HL-60/S4 treated with retinoic acid at 250 ng/mL for 4 days and 3 days (cell line): ENCODE results near the gene PRKD2.
"Not testable (repeated sequence)": the region's sequence is repeated elsewhere in the genome, so short reads cannot be mapped to it uniquely, and the experiment has no call there.

Experiments used
- in situ Hi-C: fragments of 300-500 bp; cut with MboI; formaldehyde crosslinking; loops from 2 replicates; pipeline ENCODE4 v1.7.0; 2022; ENCODE audit warnings: low sequenced_read_pairs

Gene PRKD2

DNA sequence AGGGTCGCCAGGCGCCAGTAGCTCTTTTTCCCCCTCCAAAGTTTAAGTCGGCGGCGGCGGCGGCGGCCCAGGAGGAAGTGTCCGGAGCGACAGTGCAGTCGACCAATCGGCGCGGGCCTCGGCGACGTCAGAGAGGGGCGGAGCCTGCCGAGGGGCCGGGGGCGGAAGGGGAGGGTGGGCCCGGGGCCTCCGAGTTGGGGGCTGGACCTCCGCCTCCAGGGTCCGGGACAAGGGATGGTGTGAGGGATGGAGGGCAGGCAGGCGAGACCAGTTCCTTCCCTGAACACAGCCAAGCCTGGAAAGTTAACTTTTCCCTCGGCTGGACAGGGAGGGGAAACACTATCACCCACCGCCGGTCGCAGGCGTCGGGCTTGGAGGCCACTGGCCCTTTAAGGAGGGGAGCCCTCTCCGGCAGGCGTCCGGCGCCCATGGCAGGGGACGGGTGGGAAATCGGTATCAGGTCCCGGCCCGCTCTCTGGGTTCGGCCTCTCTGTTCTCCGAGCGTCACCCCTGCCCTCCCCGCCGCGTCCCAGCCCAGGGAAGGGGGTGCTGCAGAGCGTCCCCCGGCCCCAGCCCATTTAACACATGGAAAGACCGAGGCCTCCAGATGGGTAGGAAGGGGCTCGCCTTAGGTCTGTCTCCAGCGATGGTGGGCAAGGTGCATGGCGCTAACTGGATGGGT lies at the start of gene PRKD2:
Gene PRKD2 (minus strand): TSS at position 81 of the 682 bp plus-strand sequence. CDS start 744 bp downstream, outside the sequence.
- in situ Hi-C loops, result no loop called here

DNA sequence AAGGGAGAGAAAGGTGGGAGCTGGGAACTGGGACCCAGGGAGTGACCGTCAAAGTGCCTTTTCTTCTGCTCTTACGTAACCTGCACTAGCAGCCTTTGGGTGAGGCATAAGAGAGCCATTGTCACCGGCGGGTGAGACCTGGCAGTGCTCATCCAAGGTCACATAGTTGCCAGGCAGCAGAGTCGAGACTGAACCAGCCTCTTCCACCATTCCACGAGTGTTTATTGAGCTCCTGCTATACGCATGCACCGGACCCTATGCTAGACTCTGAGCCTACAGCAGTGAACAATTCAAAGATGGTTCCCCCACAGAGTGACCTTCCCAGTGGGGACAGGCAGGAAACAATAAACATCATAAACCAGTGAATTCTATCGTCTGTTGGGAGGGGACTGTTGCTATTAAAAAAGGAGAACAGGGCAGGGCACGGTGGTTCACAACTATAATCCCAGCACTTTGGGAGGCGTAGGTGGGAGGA lies 47.9 kb upstream of the PRKD2 start:
- in situ Hi-C loops, result no loop called here

DNA sequence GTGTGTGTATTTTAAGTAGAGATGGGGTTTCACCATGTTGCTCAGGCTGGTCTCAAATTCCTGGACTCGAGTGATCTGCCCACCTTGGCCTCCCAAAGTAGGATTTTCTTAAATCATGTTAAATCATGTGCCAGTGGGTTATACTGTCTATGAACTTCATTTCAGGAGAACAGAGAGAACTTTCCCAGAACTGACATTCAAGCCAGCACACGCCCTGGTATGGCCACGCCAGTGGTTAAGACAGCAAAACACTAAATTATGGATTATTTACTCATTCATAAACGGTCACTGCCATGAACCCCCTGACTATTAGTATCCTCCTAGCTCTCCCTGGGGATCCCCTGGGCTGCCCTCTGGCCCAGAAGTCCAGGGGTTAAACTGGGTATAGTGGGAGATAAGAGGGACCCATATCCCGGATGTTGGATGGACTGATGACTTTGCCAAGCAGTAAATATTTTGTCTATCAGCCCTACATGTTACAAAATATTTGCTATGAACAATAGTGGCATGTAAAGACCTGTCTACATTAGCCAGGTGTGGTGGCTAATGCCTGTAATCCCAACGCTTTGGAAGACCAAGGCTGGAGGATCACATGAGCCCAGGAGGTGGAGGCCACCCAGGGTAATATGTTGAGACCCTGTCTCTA lies 45.5 kb upstream of the PRKD2 start:
- in situ Hi-C loops, result no loop called here

DNA sequence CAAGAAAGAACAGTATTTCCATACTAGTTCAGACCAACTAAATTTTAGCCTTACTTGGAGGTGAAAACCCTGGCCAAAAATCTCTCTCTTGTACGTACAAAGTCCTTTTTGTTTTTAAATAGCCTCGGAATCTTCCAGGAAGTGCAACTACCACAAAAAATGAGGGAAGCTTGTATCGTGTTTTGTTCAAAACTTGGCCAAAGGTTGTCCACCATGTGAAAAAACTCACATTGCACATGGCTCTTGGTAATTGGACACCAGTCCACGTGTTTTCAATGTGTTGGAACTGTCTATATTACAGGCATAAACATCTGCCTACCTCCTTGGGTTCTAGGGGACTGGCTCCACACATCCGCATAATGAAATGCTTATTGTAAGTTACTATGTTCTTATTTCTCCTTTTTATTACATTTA lies 44.5 kb upstream of the PRKD2 start:
- in situ Hi-C loops, result no loop called here

DNA sequence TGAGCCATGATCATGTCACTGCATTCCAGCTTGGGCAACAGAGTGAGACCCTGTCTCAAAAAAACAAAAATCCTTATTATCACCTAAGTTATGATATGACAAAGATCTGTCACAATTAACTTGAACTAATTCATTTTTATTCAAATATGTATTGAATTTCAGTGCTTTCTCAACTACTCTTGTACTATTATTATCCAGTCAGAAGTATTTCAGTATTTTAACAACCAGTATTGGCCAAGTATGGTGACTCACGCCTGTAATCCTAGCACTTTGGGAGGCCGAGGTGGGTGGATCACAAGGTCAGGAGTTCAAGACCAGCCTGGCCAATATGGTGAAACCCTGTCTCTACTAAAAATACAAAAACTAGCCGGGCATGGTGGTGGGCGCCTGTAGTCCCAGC lies 44.0 kb upstream of the PRKD2 start:
- in situ Hi-C loops, result not testable (repeated sequence)

DNA sequence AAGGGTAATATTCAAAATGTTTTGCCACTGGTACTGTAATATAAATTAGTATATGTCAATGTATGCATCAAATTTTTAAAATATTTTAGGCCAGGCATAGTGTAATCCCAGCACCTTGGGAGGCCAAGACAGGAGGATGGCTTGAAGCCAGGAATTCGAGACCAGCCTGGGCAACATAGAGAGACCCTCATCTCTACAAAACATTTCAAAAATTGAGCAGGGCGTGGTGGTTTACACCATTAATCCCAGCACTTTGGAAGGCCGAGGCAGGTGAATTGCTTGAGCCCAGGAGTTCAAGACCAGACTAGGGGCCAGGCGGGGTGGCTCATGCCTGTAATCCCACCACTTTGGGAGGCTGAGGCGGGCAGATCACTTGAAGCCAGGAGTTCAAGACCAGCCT lies 43.4 kb upstream of the PRKD2 start:
- in situ Hi-C loops, result no loop called here

DNA sequence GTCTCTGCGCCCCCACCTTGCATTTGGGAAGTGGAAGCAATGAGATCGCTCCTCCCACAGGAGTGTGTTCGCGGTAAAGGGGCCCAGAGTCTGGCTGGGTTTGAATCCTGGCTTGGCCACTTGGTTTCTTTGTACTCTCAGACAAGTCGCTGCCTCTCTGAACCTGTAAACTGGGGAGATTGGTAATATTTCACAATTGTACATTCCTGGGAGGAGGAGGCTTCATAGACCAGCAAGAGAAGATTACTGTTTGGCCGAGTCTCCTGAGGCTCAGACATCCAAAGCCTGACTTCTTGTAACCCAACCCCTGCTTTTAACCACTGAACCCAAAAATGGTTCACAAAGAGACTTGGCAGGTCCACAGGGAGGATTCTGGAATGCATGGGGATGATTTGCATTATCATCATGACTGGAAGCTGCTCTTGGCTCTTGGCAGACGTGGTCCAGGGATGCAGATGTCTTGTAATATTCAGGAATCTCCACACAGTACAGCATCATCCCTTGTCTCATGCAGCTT lies 43.0 kb upstream of the PRKD2 start:
- in situ Hi-C loops, result no loop called here

DNA sequence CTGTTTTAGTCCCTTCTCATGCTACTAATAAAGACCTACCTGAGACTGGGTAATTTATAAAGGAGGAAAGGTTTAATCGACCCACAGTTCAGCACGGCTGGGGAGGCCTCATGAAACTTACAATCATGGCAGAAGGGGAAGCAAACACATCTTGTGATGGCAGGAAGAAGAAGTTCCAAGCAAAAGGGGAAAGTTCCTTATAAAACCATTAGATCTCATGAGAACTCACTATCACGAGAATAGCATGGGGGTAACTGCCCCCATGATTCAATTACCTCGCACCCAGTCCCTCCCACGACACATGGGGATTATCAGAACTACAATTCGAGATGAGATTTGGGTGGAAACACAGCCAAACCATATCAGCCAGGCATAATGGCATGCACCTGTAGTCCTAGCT lies 42.3 kb upstream of the PRKD2 start:
- in situ Hi-C loops, result no loop called here

DNA sequence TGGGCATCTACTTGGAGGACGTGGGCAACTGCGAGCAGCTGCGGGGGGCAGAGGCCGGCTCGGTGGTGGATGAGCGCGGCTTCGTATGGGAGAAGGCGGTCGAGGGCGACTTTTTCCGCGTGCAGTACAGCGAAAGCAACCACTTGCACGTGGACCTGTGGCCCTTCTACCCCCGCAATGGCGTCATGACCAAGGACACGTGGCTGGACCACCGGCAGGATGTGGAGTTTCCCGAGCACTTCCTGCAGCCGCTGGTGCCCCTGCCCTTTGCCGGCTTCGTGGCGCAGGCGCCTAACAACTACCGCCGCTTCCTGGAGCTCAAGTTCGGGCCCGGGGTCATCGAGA lies 39.6 kb upstream of the PRKD2 start:
- in situ Hi-C loops, result no loop called here

DNA sequence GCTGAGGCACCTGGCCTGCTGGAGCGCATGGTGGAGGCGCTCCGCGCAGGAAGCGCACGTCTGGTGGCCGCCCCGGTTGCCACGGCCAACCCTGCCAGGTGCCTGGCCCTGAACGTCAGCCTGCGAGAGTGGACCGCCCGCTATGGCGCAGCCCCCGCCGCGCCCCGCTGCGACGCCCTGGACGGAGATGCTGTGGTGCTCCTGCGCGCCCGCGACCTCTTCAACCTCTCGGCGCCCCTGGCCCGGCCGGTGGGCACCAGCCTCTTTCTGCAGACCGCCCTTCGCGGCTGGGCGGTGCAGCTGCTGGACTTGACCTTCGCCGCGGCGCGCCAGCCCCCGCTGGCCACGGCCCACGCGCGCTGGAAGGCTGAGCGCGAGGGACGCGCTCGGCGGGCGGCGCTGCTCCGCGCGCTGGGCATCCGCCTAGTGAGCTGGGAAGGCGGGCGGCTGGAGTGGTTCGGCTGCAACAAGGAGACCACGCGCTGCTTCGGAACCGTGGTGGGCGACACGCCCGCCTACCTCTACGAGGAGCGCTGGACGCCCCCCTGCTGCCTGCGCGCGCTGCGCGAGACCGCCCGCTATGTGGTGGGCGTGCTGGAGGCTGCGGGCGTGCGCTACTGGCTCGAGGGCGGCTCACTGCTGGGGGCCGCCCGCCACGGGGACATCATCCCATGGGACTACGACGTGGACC lies 39.1 kb upstream of the PRKD2 start:
- in situ Hi-C loops, result no loop called here

DNA sequence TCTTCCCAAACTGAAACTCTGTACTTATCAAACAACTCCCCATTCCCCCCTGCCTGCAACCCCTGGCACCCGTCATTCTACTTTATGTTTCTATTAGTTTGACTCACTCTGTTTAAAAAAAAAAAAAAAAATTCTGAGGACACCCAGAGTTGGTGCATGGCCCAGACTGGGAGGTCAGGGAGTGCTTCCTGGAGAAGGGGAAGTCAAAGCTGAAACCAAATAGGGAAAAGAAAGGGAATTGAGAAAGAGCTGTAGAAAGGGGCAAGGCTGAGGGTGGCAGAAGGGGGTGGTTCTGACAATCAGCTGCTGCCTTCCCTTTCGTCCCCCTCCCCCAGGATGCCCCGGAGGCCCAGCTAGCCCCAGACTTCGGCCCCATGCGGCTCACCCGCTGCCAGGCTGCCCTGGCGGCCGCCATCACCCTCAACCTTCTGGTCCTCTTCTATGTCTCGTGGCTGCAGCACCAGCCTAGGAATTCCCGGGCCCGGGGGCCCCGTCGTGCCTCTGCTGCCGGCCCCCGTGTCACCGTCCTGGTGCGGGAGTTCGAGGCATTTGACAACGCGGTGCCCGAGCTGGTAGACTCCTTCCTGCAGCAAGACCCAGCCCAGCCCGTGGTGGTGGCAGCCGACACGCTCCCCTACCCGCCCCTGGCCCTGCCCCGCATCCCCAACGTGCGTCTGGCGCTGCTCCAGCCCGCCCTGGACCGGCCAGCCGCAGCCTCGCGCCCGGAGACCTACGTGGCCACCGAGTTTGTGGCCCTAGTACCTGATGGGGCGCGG lies 38.4 kb upstream of the PRKD2 start:
- in situ Hi-C loops, result no loop called here

DNA sequence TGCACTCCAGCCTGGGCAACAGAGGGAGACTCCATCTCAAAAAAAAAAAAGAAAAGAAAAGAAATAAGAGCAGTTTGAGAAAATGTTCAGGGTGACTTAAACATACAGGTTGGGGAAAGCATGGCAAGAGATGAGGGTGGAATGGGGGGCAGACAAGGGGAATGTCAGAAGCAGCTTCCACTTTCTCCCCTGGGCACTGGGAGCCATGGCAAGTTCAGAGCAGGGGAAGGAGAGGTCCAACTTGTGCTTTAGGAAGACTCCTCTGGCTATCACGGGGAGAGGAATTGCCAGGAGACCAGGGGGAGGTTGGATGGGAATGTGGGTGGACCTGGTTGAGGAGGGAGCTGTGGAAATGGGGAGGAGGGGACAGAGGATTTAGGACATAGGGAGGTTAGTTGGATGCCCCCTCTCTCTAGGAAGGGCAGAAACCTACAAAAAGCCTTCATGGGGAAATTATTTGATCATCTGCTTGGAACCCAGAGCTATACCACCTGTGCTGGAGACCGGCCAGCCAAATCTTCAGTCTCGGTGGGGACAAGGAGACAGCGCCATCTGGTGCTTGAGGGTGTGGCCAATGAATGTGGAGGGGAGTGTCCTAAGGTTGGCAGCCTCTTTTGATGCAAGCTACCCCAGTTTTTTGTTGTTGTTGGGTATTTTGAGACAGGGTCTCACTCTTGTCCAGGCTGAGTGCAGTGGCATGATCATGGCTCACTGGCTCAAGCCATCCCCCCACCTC lies 36.7 kb upstream of the PRKD2 start:
- in situ Hi-C loops, result no loop called here

DNA sequence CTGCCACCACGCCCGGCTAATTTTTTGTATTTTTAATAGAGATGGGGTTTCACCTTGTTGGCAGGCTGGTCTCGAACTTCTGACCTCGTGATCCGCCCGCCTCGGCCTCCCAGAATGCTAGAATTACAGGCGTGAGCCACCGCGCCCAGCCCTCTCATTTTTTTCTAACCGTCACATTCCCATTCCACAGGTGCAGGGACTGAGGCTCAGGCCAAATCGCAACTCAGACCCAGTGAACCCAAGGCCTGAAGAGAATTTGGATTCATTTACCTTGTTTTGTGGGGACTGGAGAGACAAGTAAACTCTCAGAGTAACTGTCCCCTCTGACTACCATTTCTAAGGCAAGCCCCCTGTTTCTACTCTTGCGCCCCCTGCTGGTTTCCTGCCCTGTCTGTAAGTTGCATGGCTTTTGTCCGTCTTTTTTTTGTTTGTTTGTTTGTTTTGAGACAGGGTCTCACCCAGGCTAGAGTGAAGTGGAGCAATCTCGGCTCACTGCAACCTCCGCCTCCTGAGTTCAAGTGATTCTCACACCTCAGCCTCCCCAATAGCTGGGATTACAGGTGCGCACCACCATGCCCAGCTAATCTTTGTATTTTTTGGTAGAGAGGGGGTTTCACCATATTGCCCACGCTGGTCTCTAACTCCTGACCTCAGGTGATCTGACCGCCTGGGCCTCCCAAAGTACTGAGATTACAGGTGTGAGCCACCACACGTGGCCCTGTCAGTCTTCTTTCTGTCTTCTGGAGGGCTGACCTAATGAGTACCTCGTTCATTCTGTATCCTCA lies 31.6 kb upstream of the PRKD2 start:
- in situ Hi-C loops, result no loop called here

DNA sequence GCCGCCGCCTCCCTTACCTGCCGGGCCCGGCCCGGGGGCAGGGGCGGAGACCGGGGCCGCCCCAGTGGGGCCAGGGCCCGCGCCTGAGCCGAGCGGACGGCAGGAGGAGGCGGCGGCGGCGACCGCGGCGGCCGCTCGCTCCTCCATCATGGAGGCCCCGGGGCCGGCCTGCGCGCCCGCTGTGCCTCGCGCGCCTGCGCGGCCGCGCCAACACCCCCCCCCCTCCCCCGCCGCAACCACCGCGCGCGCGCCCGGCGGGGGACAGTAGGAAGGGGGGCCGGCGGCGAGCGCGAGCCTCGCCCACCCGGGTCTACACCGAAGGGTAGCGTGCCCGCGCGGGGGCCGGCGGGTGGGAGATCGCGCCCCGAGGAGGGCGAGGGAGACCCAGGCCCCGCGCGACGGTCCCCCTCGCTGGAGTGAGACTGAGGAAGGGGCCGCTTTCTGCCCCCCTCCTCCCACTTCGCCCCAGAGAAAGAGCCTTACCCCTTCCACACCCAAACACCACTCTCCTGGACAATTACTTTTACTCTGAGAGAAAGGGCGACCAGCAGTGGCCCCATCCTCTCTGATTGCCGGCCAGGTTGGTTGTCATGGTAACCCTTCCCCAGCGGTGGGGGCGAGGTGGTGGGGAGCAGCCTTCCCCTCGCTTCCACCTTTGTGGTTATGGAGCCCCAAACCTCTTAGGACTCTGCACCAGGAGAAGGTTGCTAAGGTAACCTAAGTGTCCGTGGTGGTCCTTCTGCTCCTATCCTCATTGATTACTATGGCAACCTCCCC lies 29.6 kb upstream of the PRKD2 start, which contains the start of gene STRN4:
Gene STRN4 (minus strand): TSS at position 170 of the 777 bp plus-strand sequence. CDS start 20 bp downstream, at position 150.
- in situ Hi-C loops, result no loop called here

DNA sequence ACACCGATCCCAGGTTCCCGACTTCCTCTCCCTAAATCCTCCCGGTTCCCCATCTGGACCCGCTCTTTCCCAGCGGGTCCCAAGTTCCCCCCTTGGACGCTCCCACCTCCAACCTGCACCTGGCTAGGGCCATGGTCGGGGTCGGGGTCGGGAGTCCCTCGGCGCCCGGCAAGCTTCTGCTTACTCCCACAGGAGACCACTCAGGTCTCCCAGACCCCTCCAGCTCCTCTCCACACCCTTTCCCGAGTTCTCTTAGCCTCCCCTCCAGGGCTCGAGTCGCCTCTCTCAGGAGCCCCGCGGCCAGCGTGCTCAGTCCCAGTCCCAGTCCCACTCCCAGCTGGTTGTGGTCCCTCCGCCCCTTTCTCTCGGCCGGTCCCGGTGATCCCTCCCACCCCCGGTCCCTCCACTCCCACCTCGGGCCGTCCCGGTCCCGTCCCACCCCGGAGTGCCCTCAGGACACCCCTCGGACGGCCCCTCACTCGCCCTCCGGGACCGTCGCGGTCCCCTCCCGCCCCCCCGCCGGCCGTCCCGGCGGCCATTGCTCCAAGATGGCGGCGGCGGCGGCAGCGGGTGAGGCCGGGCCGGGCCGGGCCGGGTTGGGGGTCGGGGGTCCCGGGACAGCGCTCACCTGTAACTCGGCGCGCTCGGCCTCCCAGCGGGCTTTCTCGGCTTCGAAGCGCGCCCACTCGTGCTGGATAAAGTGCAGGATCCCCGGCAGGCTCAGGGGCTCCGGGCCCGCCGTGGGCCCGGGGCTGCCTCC lies 28.8 kb upstream of the PRKD2 start, which contains the start of gene FKRP:
Gene FKRP (plus strand): TSS at position 537 of the 760 bp plus-strand sequence. CDS start 9,394 bp downstream, outside the sequence.
- in situ Hi-C loops, result no loop called here

DNA sequence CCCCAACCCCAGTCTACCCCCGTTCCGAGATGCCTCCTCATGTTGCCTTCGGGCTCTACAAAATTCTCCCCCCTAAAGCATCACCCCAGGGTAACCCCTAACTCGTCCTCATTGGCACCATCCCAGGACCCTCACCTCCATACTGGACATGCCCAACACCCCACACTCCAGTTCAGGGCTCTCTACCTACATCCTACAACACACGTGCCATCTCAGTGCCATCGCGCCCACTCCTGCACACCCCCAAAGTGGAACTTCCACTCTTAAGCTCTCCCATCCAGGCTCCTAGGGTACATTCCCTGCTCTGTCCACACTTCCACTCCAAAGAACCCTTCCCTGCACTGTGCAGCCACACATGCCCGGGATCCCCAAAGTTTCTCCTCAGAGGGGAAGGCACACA lies 28.1 kb upstream of the PRKD2 start:
- in situ Hi-C loops, result no loop called here

DNA sequence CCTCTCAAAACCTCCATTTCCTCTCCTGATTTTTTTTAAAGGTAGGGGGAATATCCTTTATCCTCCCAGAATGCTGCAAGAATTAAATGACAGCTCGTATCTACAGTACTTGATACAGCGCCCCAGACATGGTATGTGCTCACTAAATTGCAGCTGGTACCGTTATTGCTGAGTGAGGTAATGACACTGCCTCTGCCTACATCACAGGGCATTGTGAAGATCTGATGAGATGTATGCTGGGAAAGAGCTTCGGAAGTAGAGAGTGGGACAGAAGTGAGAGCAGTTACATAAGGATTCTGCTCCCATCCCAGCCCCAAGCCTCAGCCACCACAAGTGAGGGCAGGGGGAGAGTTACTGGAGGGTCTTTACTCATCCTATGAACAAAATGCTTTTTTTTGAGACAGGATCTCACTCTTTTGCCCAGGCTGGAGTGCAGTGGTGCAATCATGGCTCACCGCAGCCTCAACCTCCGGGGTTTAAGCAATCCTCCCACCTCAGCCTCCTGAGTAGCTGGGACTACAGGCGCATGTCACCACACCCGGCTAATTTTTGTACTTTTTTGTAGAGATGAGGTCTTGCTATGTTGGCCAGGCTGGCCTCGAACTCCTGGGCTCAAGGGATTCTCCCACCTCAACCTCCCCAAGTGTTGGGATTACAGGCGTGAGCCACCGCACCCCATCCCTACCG lies 27.2 kb upstream of the PRKD2 start:
- in situ Hi-C loops, result no loop called here
